Activated CD8-positive, alpha-beta T cell treated with anti-CD3 and anti-CD28 coated beads for 36 hours (primary cell): ENCODE data around the gene ZNF180. TPM values are rescaled to one million over a fixed set of nuclear protein-coding genes. Genes with fewer than 3 reads are reported as not detected.

Experiments
- ATAC-seq: fragments of 200-7000 bp; cut with Tn5 transposase; one replicate; pipeline ENCODE4 v1.10.0; 2021; ENCODE audit warnings: mild to moderate bottlenecking, moderate library complexity
- CTCF ChIA-PET: fragments of 350-600 bp; sonication (Branson Sonifier 250); formaldehyde crosslinking; loops from one replicate; lab custom pipeline; 2021; ENCODE audit warnings: antibody characterized with exemption; lab: Charles Lee
- POLR2A ChIA-PET: fragments of 350-600 bp; sonication (Branson Sonifier 250); formaldehyde crosslinking; loops from one replicate; lab custom pipeline; 2021; ENCODE audit warnings: antibody characterized with exemption; lab: Charles Lee
- DNase-seq: peaks from one replicate; pipeline ENCODE4 v3.0.0-alpha.2; 2020
- H3K27ac Mint-ChIP-seq: one replicate; pipeline ENCODE4 v1.8.0; 2021; ENCODE audit warnings: mild to moderate bottlenecking, mixed read lengths
- H3K27me3 Mint-ChIP-seq: one replicate; pipeline ENCODE4 v1.8.0; 2021; ENCODE audit warnings: mixed read lengths
- H3K36me3 Mint-ChIP-seq: one replicate; pipeline ENCODE4 v1.8.0; 2021; ENCODE audit warnings: low read depth, mixed read lengths
- H3K4me1 Mint-ChIP-seq: one replicate; pipeline ENCODE4 v1.8.0; 2021; ENCODE audit warnings: low read depth, mixed read lengths
- H3K4me3 Mint-ChIP-seq: one replicate; pipeline ENCODE4 v1.8.0; 2021; ENCODE audit warnings: mild to moderate bottlenecking, moderate library complexity, mixed read lengths
- H3K9me3 Mint-ChIP-seq: one replicate; pipeline ENCODE4 v1.8.0; 2021; ENCODE audit warnings: mixed read lengths
- intact Hi-C: fragments of 100-400 bp; cut with micrococcal nuclease; formaldehyde crosslinking; loops from one replicate; pipeline ENCODE4 v1.10.0; 2022
- total RNA-seq, 2 experiments: library from RNA; stranded (reverse); gene quantifications; one replicate each; pipeline ENCODE4 v1.2.3, GENCODE V29; 2021
- TF ChIP-seq, protein P1 (sequence below): fragments of 200-600 bp; IDR thresholded peaks from one replicate; pipeline ENCODE4 v1.8.0; 2022; ENCODE audit warnings: antibody characterized with exemption, mild to moderate bottlenecking

The ZNF180 gene
- total RNA-seq, 2 experiments from 2014 or later: 8.1 to 8.6 TPM

DNA sequence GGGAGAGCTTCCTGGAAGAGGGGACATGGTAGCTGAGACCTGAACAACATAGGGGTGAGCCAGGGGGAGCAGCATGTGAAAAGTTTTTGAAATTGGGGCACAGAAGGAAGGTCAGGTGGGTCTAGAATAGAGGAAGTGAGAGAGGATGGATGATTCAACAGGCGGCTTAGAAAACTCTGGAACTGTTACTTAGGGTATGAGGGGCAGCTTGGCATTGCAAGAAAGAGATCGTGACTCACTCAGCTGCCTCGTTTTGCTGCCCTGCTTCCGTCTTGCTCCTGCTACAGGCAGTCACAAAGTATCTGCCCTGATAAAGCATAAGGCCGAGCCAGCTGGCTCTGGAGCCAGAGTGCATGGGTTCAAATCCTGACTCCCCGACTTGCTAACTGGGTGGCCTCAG is 30.5 kb upstream of the ZNF180 start:
- ChIA-PET POLR2A (no interaction called here), CTCF (interaction anchor here (1.6 kb wide), 1 partner anchor 193 kb away, joined by 5 read pairs; no protein-coding TSS in a partner anchor)
- intact Hi-C loops: no loop called here
- TF ChIP-seq, protein P1, sequence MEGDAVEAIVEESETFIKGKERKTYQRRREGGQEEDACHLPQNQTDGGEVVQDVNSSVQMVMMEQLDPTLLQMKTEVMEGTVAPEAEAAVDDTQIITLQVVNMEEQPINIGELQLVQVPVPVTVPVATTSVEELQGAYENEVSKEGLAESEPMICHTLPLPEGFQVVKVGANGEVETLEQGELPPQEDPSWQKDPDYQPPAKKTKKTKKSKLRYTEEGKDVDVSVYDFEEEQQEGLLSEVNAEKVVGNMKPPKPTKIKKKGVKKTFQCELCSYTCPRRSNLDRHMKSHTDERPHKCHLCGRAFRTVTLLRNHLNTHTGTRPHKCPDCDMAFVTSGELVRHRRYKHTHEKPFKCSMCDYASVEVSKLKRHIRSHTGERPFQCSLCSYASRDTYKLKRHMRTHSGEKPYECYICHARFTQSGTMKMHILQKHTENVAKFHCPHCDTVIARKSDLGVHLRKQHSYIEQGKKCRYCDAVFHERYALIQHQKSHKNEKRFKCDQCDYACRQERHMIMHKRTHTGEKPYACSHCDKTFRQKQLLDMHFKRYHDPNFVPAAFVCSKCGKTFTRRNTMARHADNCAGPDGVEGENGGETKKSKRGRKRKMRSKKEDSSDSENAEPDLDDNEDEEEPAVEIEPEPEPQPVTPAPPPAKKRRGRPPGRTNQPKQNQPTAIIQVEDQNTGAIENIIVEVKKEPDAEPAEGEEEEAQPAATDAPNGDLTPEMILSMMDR: no peak
- Mint-ChIP-seq H3K27ac (no peak overlapping the region), H3K36me3 (no peaks in the 10 kb centered on the region), H3K27me3 (peaks cover 9% of the 10 kb centered on the region), H3K4me1 (no peaks in the 10 kb centered on the region), H3K4me3 (no peak overlapping the region), H3K9me3 (peaks cover 4% of the 10 kb centered on the region)
- ATAC-seq (no peak), DNase-seq (no peak)

DNA sequence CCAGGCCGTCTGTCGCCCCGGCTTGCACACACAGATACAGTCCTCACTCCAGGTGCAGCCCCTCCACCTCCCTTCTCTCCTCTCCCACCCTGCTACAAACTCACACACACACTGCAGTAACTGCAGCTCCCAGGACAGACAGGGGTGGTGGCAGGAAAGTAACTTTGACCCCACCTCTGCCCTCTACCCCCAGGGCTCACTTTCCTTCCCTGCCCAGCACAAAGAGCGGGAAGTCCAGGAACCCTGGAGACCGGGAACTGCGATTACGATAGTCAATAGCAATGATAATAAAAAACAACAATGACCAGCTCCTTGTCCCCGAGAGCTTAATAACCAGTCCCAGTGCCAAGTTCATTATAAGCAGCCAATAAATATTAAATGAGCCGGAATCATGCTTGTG is 29.2 kb upstream of the ZNF180 start, which contains the start of gene CEACAM20:
Gene CEACAM20, minus strand, starts transcription at position 140 of the 400 bp plus-strand sequence. CDS start 166 bp downstream, outside the sequence.
- H3K36me3 Mint-ChIP-seq: no peaks in the 10 kb centered on the region
- peaks cover 9% of the 10 kb centered on the region for H3K27me3 Mint-ChIP-seq
- ChIA-PET POLR2A (interaction anchor here (1.0 kb wide), 1 partner anchor 12 kb away, joined by 3 read pairs; no protein-coding TSS in a partner anchor), CTCF (interaction anchor here (1.1 to 1.6 kb wide), 2 partner anchors 41 to 195 kb away, joined by 4 to 5 read pairs; no protein-coding TSS in a partner anchor)
- ATAC-seq (no peak), DNase-seq (no peak)
- intact Hi-C loops: no loop called here
- H3K4me1 Mint-ChIP-seq: no peaks in the 10 kb centered on the region
- H3K4me3 Mint-ChIP-seq: no peak within 1 kb of the TSS
- TF ChIP-seq, protein P1: no peak
- peaks cover 3% of the 10 kb centered on the region for H3K9me3 Mint-ChIP-seq
- H3K27ac Mint-ChIP-seq: no peak within 1 kb of the TSS

DNA sequence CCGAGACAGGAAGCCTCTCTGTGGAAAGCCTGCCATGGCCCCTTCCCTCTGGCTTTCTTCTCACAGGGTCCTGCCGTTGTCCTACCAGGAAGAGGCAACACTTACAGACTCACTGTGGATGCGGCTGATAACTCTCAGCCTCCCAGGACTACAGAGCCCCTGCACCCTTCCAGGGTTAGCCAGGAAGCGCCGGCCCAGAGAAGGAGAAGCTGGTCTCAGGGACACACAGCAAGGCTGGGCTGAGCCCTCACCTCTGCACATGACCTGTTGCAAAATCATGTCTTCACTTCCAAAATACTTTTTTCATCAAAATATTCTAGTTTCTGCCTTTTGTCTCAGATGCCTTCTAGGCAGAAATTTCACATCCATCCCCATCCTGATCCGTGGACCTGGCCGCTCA is 27.2 kb upstream of the ZNF180 start:
- no peak for DNase-seq
- intact Hi-C loops: no loop called here
- no peaks in the 10 kb centered on the region for H3K36me3 Mint-ChIP-seq
- H3K27ac Mint-ChIP-seq: no peak overlapping the region
- H3K9me3 Mint-ChIP-seq: peaks cover 3% of the 10 kb centered on the region
- no peak for ATAC-seq
- TF ChIP-seq, protein P1: no peak
- no peak overlapping the region for H3K4me3 Mint-ChIP-seq
- CTCF ChIA-PET: no interaction called here
- POLR2A ChIA-PET: no interaction called here
- H3K27me3 Mint-ChIP-seq: peaks cover 1% of the 10 kb centered on the region
- H3K4me1 Mint-ChIP-seq: no peaks in the 10 kb centered on the region

DNA sequence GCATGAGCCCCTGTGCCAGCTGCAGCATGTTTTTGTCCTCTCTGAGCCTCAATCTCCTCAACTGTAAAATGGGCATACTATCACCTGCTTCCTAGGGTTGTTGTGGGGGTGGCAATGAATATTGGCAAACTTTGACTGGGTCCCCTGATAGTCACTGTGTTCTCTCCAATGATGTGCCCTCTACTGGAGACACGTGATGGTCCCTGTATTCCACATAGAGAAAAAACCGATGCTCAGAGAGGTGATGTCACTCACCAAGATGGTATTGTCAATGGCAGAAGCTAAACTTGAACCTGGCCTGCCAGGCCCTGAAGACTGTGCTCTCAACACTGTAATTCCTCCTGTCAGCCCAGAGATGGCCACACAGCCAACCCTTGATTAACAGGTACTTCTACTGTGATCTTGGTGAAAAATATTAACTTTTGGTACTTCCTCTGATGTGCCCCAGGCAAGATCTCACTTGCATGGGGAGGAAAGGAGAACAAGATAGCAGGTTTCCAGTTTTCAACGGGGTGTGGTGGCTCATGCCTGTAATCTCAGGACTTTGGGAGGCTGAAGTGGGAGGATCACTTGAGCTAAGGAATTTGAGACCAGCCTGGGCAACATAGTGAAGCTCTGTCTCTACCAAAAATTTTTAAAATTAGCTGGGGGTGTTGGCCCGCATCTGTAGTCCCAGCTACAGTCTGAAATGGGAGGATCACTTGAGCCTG is 25.6 kb upstream of the ZNF180 start:
- H3K27me3 Mint-ChIP-seq: peaks cover 1% of the 10 kb centered on the region
- ATAC-seq: no peak
- TF ChIP-seq, protein P1: no peak
- DNase-seq: no peak
- H3K36me3 Mint-ChIP-seq: no peaks in the 10 kb centered on the region
- CTCF ChIA-PET: no interaction called here
- H3K9me3 Mint-ChIP-seq: peaks cover 3% of the 10 kb centered on the region
- no peaks in the 10 kb centered on the region for H3K4me1 Mint-ChIP-seq
- intact Hi-C loops: no loop called here
- POLR2A ChIA-PET: no interaction called here
- H3K27ac Mint-ChIP-seq: no peak overlapping the region
- no peak overlapping the region for H3K4me3 Mint-ChIP-seq

DNA sequence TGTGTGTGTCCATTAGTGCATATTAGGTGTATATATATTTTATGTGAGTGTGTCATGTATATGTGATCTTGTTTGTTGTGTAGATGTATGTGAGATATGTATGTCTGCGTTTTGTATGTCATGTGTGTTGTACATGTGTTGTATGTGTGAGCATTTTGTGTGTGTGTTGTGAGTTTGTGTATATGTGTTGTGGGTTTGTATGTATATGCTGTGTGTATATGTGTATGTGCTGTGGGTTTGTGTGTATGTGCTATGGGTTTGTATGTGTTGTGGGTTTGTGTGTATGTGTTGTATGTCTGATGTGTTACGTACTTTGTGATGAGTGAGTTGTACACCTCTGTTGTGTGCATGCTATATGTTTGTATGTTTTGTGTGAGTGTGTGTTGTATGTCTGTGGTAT is 21.0 kb upstream of the ZNF180 start:
- TF ChIP-seq, protein P1: no peak
- Mint-ChIP-seq H3K36me3 (no peaks in the 10 kb centered on the region), H3K4me1 (no peaks in the 10 kb centered on the region), H3K27me3 (peaks cover under 1% of the 10 kb centered on the region), H3K9me3 (peaks cover 4% of the 10 kb centered on the region), H3K27ac (no peak overlapping the region), H3K4me3 (no peak overlapping the region)
- CTCF ChIA-PET: no interaction called here
- intact Hi-C loops: no loop called here
- POLR2A ChIA-PET: no interaction called here
- ATAC-seq (no peak), DNase-seq (no peak)
